Stimulated activated CD8-positive, alpha-beta memory T cell treated with anti-CD3 and anti-CD28 coated beads, Interleukin-12 subunit alpha, Interleukin-12 subunit beta, amount 100 ng/mL, for 1 hour (primary cell): ENCODE data around the gene ACVR1.
"Not testable (repeated sequence)": the region's sequence is repeated elsewhere in the genome, so short reads cannot be mapped to it uniquely, and the experiment has no call there.

Experiments
- DNase-seq: peaks from one replicate; pipeline ENCODE4 v3.0.0-alpha.2; 2020; ENCODE audit warnings: low read depth

ACVR1 gene

GRCh38 chr2:157751462-157752058 lies 124.6 kb downstream of the ACVR1 start:
- no peak for DNase-seq

- DNase-seq: no peak
These were observed 126.4 kb downstream of the ACVR1 start for GRCh38 chr2:157749684-157750083.

GRCh38 chr2:157748371-157749142 lies 127.6 kb downstream of the ACVR1 start:
- DNase-seq: no peak

- no peak for DNase-seq
These were observed 128.3 kb downstream of the ACVR1 start for GRCh38 chr2:157747695-157748370.

- no peak for DNase-seq
These were observed 128.8 kb downstream of the ACVR1 start for GRCh38 chr2:157747280-157747679.

- DNase-seq: no peak
These were observed 129.7 kb downstream of the ACVR1 start for GRCh38 chr2:157746234-157746950.

GRCh38 chr2:157744571-157745076 lies 131.5 kb downstream of the ACVR1 start:
- DNase-seq: no peak

GRCh38 chr2:157743051-157743450 lies 133.1 kb downstream of the ACVR1 start:
- DNase-seq: no peak

- no peak for DNase-seq
These were observed 134.2 kb downstream of the ACVR1 start for GRCh38 chr2:157741819-157742484.

GRCh38 chr2:157737656-157738055 lies 138.5 kb downstream of the ACVR1 start:
- no peak for DNase-seq

GRCh38 chr2:157735532-157735931 lies 140.6 kb downstream of the ACVR1 start:
- DNase-seq: no peak

- DNase-seq: no peak
These were observed 142.9 kb downstream of the ACVR1 start for GRCh38 chr2:157733263-157733662.

- no peak for DNase-seq
These were observed 143.5 kb downstream of the ACVR1 start for GRCh38 chr2:157732596-157732995.

- DNase-seq: no peak
These were observed 148.4 kb downstream of the ACVR1 start for GRCh38 chr2:157727693-157728092.

- no peak for DNase-seq
These were observed 149.2 kb downstream of the ACVR1 start for GRCh38 chr2:157726946-157727345.

- DNase-seq: no peak
These were observed 150.3 kb downstream of the ACVR1 start for GRCh38 chr2:157725846-157726245.

- no peak for DNase-seq
These were observed 153.4 kb downstream of the ACVR1 start for GRCh38 chr2:157722580-157723234.

GRCh38 chr2:157720504-157720903 lies 155.6 kb downstream of the ACVR1 start:
- DNase-seq: no peak

- DNase-seq: not testable (repeated sequence)
These were observed 171.5 kb downstream of the ACVR1 start for GRCh38 chr2:157704653-157705052.

GRCh38 chr2:157704148-157704547 lies 172.0 kb downstream of the ACVR1 start:
- not testable (repeated sequence) for DNase-seq

GRCh38 chr2:157699806-157700205 lies 176.3 kb downstream of the ACVR1 start:
- no peak for DNase-seq
